ENCODE results near the gene ZBTB2.

DNA sequence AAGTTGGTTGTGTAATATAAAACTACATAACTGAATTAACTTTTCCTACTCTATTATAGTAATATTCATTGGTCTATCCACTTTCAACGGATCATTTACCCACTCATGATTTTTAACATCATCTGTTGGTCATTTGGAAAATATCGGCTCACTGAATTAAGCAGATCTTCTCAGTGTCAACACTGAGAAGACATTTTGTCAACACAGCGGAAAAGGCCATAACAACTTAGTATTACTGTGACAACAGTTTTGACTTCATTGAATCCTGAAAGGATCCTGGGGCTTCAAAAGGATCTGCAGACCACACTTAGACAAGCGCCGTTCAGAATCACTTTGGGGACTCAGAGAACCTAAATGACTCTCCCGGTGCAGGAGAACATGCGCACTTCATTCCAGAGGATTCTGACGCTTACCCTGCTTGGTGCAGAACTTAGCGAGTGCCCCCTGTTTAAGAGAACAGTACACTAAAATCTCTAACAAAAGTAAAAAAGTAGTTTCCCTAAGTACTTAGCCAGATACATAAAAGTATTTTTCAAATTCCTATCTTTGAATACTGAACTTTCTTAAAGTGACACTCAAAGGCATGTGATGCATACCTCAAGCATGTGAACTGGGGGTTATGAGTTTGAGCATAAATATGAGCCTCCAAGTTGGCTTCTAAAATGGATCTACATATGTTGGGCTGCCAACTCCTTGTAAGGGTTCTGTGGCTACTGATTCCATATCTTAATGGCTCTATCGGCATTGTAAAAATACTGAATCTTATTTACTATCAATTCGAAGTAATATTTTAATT lies 4.0 kb downstream of the ZBTB2 start:
- TF ChIP-seq YY1 (IDR thresholded peaks at IDR 0.05; ENCODE audit: insufficient read depth, insufficient read length), result no peak
- TF ChIP-seq SUZ12 (IDR thresholded peaks at IDR 0.05; ENCODE audit: extremely low read depth, insufficient read depth, insufficient read length), result no peak
- no peak for TF ChIP-seq ZNF274 (IDR thresholded peaks at IDR 0.05; ENCODE audit: low read depth, low read length)
